ENCODE measurements around the gene IQGAP3. TPM values are rescaled to one million over a fixed set of nuclear protein-coding genes. Genes with fewer than 3 reads are reported as not detected.

Gene IQGAP3
- total and polyA plus RNA-seq, 2 donors (not counting 1 experiment from before 2014, with no cell fraction given): 0.07 to 0.12 TPM

DNA sequence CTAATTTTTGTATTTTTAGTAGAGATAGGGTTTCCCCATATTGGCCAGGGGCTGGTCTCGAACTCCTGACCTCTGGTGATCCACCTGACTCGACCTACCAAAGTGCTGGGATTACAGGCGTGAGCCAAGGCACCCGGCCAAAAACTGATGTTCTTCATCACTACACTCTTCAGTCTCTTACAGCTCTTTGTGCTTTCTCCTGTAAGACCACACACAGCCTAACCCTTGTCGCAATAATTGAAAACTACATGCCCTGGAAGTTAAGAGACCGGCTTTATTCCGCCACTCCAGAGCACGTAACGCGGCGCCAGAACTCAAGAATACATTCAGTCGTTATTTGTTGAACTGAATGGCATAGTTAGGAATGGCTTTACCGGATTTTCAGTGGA lies 28.4 kb upstream of the IQGAP3 start:
- peaks cover 37% of the 10 kb centered on the region for H3K79me2 ChIP-seq (ENCODE audit: control insufficient read depth, insufficient read depth, low read length)
- ChIA-PET CTCF (interaction anchor here (0.8 to 10.9 kb wide), 10 partner anchors 8 to 155 kb away, joined by 3 to 80 read pairs (median 5); partner anchors contain the start of genes MEF2D and NAXE), POLR2A (interaction anchor here (1.2 to 2.2 kb wide), 2 partner anchors 9 to 143 kb away, joined by 4 to 8 read pairs; partner anchors contain the start of gene NAXE)
- no peak for ATAC-seq (ENCODE audit: low read depth)
- TF ChIP-seq EZH2 (IDR thresholded peaks at IDR 0.05; ENCODE audit: borderline replicate concordance, insufficient read depth, low read depth, low read length, poor library complexity, severe bottlenecking) (no peak), CTCF (IDR thresholded peaks at IDR 0.05) (no peak)
- WGBS (ENCODE audit: insufficient coverage): 3% methylated on average over 12 of the region's 13 CpGs
- Mint-ChIP-seq H3K27ac (peak overlapping the region; percentile 96), H3K4me3 (peak overlapping the region; percentile 97), H3K27me3 (no peaks in the 10 kb centered on the region), H3K4me1 (peaks cover 38% of the 10 kb centered on the region), H3K9me3 (ENCODE audit: insufficient read depth) (no peaks in the 10 kb centered on the region)
- H3K4me2 ChIP-seq (replicated peaks; ENCODE audit: low read depth, low read length, poor library complexity, severe bottlenecking): peak overlapping the region; percentile 95
- peaks cover 0 to 33% of the 10 kb centered on the region in 2 experiments for H3K36me3 ChIP-seq (replicated peaks in 1 of 2; ENCODE audit: control extremely low read depth in 1 of 2, control insufficient read depth in 1 of 2, extremely low read depth in 1 of 2, insufficient read depth in 2 of 2, low read length in 1 of 2)
- H3K4me3 ChIP-seq (ENCODE audit: control extremely low read depth in 1 of 5, extremely low read depth in 1 of 5, insufficient read depth in 1 of 5, low read depth in 2 of 5, low read length in 4 of 5): peak overlapping the region; percentile 85 to 100 (median 99)
- intact Hi-C loops (cut with micrococcal nuclease): loop anchor here (1.0 to 2.0 kb wide), 5 partner anchors 9 to 167 kb away; partner anchors contain the start of genes MEF2D, NAXE and PRCC
- H3K9ac ChIP-seq (ENCODE audit: low read length): peak overlapping the region; percentile 93
- peak overlapping the region; percentile 72 to 83 for H3K27ac ChIP-seq (ENCODE audit: low read length in 2 of 2)
- no peaks in the 10 kb centered on the region for H3K9me3 ChIP-seq (ENCODE audit: control extremely low read depth in 1 of 3, control insufficient read depth in 2 of 3, insufficient read depth in 1 of 3, low read length in 2 of 3)
- H3K4me1 ChIP-seq (ENCODE audit: control insufficient read depth in 2 of 2, insufficient read depth in 2 of 2, low read length in 2 of 2): peaks cover 22 to 30% of the 10 kb centered on the region in 2 donors
- H2AFZ ChIP-seq (ENCODE audit: insufficient read depth, low read depth, low read length, poor library complexity, severe bottlenecking): peak overlapping the region; percentile 99
- H3K27me3 ChIP-seq (replicated peaks in 1 of 4; ENCODE audit: control extremely low read depth in 1 of 4, control insufficient read depth in 3 of 4, insufficient read depth in 4 of 4, low read length in 3 of 4): no peaks in the 10 kb centered on the region
- H4K20me1 ChIP-seq (ENCODE audit: control insufficient read depth, insufficient read depth, low read length, poor library complexity, severe bottlenecking): no peaks in the 10 kb centered on the region
- no peak for DNase-seq

DNA sequence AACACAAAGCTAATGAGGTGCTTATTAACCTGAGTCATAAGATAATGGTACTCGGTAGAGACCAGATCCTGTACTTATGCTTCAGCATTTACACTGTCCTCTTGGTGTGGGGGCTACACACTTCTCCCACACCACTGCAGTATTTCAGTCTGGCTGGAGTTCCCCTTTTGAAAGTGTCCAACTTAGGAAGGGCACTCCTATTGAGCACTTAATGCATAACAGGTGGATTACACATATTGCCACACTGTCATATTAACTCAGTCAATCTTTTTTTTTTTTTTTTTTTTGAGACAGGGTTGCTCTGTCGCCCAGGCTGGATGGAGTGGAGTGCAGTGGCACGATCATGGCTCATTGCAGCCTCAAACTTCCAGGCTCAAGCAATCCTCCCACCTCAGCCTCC lies 27.4 kb upstream of the IQGAP3 start:
- Mint-ChIP-seq H3K9me3 (ENCODE audit: insufficient read depth) (no peaks in the 10 kb centered on the region), H3K27me3 (no peaks in the 10 kb centered on the region), H3K4me1 (peaks cover 39% of the 10 kb centered on the region), H3K27ac (peak overlapping the region; percentile 63), H3K4me3 (peak overlapping the region; percentile 97)
- intact Hi-C loops (cut with micrococcal nuclease): loop anchor here (2.0 kb wide), 3 partner anchors 99 to 143 kb away; partner anchors contain the start of gene MEF2D
- H2AFZ ChIP-seq (ENCODE audit: insufficient read depth, low read depth, low read length, poor library complexity, severe bottlenecking): no peak overlapping the region
- H3K4me1 ChIP-seq (ENCODE audit: control insufficient read depth in 2 of 2, insufficient read depth in 2 of 2, low read length in 2 of 2): peaks cover 22 to 24% of the 10 kb centered on the region in 2 donors
- CTCF ChIA-PET: interaction anchor here (0.6 to 10.9 kb wide), 10 partner anchors 9 to 214 kb away, joined by 3 to 80 read pairs (median 4); partner anchors contain the start of gene MEF2D
- peak overlapping the region; percentile 95 for H3K4me2 ChIP-seq (replicated peaks; ENCODE audit: low read depth, low read length, poor library complexity, severe bottlenecking)
- H3K27me3 ChIP-seq (replicated peaks in 1 of 4; ENCODE audit: control extremely low read depth in 1 of 4, control insufficient read depth in 3 of 4, insufficient read depth in 4 of 4, low read length in 3 of 4): no peaks in the 10 kb centered on the region
- peak; percentile 70 for DNase-seq
- POLR2A ChIA-PET: interaction anchor here (0.7 to 0.9 kb wide), 3 partner anchors 28 to 134 kb away, joined by 3 to 8 read pairs (median 7); partner anchors contain the start of gene MEF2D
- H3K9me3 ChIP-seq (ENCODE audit: control extremely low read depth in 1 of 3, control insufficient read depth in 2 of 3, insufficient read depth in 1 of 3, low read length in 2 of 3): no peaks in the 10 kb centered on the region
- peak; percentile 56 for ATAC-seq (ENCODE audit: low read depth)
- peak overlapping the region in 1 of 2 donors; percentile 83 for H3K27ac ChIP-seq (ENCODE audit: low read length in 2 of 2)
- peaks cover 37% of the 10 kb centered on the region for H3K79me2 ChIP-seq (ENCODE audit: control insufficient read depth, insufficient read depth, low read length)
- H3K4me3 ChIP-seq (ENCODE audit: control extremely low read depth in 1 of 5, extremely low read depth in 1 of 5, insufficient read depth in 1 of 5, low read depth in 2 of 5, low read length in 4 of 5): no peak overlapping the region
- peaks cover 0 to 41% of the 10 kb centered on the region in 2 experiments for H3K36me3 ChIP-seq (replicated peaks in 1 of 2; ENCODE audit: control extremely low read depth in 1 of 2, control insufficient read depth in 1 of 2, extremely low read depth in 1 of 2, insufficient read depth in 2 of 2, low read length in 1 of 2)
- H4K20me1 ChIP-seq (ENCODE audit: control insufficient read depth, insufficient read depth, low read length, poor library complexity, severe bottlenecking): no peaks in the 10 kb centered on the region
- H3K9ac ChIP-seq (ENCODE audit: low read length): no peak overlapping the region
- no CpG with 5 or more reads among the region's 3 CpGs for WGBS (ENCODE audit: insufficient coverage)
- TF ChIP-seq CTCF (IDR thresholded peaks at IDR 0.05): peak; percentile 53
- no peak for TF ChIP-seq EZH2 (IDR thresholded peaks at IDR 0.05; ENCODE audit: borderline replicate concordance, insufficient read depth, low read depth, low read length, poor library complexity, severe bottlenecking)
